Erythroblast (primary cell): ENCODE results near the gene FANCE.
A peak's percentile ranks its signal among the peaks of the same experiment; 100 is the strongest.

Experiments used
- DNase-seq, 2 experiments: peaks; one replicate each; lab custom pipeline; 2025; lab: John Stamatoyannopoulos, UW
- GATA1 ChIP-seq: IDR thresholded peaks from 2 replicates; pipeline ENCODE4 v1.6.1; 2011; ENCODE audit warnings: low read depth, mild to moderate bottlenecking, control low read depth, low read length, moderate library complexity
- POLR2A ChIP-seq: IDR thresholded peaks from 2 replicates; pipeline ENCODE4 v1.6.1; 2011; ENCODE audit warnings: mild to moderate bottlenecking, low read length

Gene FANCE, protein sequence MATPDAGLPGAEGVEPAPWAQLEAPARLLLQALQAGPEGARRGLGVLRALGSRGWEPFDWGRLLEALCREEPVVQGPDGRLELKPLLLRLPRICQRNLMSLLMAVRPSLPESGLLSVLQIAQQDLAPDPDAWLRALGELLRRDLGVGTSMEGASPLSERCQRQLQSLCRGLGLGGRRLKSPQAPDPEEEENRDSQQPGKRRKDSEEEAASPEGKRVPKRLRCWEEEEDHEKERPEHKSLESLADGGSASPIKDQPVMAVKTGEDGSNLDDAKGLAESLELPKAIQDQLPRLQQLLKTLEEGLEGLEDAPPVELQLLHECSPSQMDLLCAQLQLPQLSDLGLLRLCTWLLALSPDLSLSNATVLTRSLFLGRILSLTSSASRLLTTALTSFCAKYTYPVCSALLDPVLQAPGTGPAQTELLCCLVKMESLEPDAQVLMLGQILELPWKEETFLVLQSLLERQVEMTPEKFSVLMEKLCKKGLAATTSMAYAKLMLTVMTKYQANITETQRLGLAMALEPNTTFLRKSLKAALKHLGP

DNA sequence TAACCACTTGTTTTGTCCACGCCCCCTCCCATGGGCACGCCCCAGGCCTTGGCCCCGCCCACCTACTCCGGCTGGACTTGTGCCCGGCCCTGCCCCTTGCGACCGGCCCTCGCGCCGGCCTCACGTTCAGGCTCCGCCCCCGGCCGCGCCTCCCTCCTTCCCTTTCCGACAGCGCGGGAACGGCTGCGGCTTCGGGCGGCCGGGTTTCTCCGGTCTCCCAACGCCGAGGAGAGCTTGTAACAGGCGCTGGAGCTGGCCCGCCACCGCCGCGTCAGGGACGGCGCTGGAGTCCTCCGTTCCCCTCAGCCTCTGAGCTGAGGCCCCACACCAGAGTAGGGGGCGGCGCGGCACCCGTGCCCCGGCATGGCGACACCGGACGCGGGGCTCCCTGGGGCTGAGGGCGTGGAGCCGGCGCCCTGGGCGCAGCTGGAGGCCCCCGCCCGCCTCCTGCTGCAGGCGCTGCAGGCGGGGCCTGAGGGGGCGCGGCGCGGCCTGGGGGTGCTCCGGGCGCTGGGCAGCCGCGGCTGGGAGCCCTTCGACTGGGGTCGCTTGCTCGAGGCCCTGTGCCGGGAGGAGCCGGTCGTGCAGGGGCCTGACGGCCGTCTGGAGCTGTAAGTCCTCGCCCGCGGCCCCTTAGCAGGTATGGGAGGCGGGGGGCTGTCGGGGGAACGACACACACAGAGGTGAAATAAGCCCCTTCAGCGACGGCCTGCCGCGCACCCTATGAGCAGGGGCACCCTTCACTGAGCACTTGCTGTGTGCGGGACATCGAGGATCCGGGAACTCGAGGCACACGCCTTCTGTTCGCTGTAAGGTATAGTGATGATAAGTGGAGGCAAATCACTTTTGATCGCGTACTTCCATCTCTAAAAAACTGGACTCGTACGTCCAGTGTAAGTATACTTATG is at the start of gene FANCE:
FANCE (plus strand) TSS at position 156 of the 908 bp plus-strand sequence; CDS start at position 364, 208 bp downstream.
- TF ChIP-seq GATA1: no peak
- TF ChIP-seq POLR2A: peak; percentile 62
- peak; percentile 96 to 98 for DNase-seq

DNA sequence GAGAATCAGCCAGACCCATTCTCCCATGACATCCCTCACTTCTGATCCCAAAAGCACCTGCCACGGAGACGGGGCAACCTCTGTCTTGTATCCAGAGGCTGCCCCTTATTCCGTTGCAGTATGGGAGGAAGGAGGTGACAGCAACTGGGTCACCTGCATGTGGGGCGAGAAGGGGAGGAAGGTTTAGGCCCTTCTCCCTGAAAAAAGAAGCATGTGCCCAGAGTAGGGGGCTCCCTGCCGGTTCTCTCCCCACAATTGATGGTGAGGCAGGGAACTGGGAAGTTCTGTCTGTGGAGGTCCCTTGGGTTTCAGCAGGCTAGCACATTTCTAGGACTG is 49.3 kb upstream of the FANCE start:
- no peak for DNase-seq

DNA sequence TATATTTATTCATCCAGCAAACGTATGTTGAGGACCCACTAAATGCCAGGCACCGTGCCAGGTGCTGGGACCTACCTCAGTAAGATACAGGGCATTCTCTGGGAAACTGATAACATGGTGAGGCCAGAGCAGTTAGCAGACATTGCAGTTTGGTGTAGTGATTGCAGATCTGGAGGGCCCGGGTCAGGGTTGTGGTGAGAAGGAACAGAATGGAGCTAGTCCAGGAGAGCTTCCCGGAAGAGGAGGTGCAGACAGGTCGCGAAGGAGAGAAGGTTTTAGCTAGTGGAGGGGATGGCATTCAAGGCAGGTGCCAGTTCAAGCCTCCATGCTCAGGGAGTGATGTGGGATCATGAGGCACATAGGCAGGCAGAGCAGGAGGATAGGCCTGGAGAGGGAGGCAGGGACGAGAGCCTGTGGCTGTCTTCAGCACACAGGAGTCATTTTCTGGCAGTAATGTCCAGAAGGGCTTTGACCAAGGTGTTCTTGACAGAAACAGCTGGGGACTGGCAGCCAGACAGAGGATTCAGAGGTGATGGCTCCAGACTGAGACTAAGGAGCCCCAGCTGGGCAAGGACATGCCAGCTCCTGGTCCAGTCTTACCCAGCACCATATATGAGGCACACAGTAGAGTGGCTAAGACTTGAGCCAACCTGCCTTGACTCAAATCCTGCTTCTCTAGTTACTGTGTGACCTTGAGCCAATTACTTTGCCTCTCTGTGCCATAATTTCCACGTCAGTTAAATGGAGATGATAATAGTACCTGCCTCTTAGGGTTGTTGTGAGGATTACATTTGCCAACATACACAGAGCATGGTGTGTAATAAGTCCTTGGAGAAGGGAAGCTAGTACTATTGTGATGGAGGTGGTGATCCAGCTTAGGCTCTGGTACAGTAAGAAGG is 48.3 kb upstream of the FANCE start:
- DNase-seq: no peak
- TF ChIP-seq GATA1 (no peak), POLR2A (no peak)

More for the DNA sequence above, 49.3 kb upstream of the FANCE start:
- TF ChIP-seq POLR2A (no peak), GATA1 (no peak)

DNA sequence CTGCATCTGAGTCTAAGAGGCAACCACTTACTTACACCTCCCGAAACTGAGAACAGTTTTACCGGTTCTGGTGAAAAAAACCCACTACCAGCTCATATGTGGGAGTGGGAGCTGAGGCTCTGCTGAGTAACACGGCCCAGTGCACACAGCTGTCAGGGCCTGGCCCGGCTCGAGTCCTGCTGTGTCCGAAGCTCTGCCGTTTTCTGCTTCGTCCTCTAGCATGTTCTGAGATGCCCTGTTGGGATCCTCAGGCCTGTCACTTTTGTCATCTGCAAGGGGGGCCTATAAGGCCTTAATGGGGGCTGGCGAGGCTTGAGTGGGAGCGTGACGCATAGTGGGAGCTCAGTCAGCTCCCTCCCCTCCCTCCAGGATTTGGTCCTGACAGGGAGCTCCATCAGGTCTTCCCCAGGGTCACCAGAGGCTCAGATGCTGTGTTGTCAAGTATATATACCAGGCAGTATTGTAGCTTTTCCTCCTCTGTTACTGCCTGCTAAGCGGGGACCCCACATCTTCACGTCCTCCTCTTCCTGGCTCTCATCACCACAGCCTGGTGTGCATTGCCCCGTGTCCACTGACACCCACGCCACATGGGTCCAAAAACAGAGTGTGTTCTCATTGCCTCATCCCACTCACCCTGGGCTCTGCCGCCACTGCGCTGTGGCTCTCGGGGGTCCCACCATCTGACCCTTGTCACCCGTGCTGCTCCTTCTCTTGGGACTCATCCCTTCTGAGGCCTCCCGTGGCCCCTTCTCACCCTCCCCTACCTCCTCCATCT is 45.2 kb upstream of the FANCE start:
- DNase-seq: no peak
- no peak for TF ChIP-seq GATA1
- TF ChIP-seq POLR2A: no peak

DNA sequence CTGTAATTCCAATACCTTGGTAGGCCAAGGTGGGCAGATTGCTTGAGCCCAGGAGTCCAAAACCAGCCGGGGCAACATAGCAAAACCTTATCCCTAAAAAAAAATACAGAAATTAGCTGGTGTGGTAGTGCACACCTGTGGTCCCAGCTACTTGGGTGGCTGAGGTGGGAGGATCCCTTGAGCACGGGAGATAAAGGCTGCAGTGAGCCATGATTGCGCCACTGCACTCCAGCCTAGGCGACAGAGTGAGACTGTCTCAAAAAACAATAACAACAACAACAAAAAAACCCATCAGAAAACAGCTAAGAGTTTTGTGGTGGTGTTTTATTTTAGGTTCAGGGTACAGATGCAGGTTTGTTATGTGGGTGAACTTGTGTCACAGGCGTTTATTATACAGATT is 42.9 kb upstream of the FANCE start:
- TF ChIP-seq POLR2A (no peak), GATA1 (no peak)
- DNase-seq: no peak

DNA sequence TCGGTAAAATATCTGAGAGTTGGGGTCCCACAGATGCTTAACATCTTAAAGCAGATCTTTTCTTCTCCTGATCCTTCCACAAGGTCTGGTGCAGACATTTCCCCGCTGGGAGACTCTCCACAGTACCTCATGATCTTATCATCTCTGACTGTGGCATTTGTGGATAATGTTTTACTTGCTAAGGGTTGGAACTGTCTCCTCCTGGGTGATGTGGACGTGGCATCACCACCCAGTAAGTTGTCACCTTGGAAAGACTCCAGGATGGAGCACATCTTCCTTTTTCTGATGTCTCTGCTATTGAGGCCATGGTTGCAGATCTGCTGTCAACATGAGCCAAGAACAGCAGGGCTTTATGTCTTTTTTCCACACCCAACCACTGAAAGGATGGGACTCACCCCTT is 42.0 kb upstream of the FANCE start:
- TF ChIP-seq GATA1 (no peak), POLR2A (no peak)

DNA sequence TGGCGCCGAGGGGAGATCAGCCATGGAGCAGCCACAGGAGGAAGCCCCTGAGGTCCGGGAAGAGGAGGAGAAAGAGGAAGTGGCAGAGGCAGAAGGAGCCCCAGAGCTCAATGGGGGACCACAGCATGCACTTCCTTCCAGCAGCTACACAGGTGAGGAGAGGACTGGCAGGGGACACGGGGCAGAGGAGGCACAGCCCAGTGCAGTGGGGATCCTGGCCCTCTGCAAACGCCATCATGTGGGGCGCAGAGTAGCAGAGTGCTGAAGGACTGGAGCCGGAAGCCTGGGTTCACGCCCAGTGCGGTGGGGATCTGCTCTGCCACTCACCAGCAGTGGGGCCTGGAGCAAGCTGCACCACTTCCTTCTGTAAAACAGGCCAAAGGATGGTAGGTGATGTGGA is 41.1 kb upstream of the FANCE start:
- no peak for DNase-seq
- no peak for TF ChIP-seq POLR2A
- TF ChIP-seq GATA1: no peak

More for the DNA sequence above, 42.0 kb upstream of the FANCE start:
- DNase-seq: no peak

DNA sequence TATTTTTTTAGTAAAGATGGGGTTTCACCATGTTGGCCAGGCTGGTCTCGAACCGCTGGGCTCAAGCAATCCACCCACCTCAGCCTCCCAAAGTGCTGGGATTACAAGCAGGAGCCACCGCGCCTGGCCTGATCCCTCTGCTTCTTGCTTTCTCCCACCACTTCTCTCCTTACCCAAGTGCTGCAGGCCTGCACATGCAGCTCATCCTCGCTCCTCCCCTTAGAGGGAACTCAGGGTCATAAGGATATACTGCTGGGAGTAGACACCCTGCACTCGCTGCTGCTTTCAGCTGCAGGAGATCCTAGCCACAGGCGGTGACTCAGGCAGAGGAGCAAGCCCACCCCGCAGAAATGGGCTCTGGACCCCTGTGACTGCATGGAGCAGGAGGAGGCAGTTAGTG is 40.0 kb upstream of the FANCE start:
- no peak for TF ChIP-seq GATA1
- no peak for TF ChIP-seq POLR2A
- no peak for DNase-seq

DNA sequence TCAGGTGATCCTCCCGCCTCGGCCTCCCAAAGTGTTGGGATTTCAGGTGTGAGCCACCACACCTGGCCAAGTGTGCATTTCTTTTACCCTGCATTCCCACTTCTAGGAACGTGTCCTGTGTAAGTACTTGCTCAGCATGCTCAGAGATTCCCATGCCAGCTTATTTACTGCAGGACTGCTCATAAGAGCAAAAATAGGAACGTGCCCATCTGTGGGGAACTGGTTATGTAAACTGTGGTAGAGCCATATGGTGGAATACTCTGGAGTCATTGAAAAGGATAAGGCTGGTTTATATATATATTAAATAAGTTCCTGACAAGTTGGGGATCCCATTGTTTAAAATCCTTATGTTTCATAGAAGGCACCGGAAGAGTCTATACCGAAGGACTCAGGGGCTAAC is 38.2 kb upstream of the FANCE start:
- no peak for TF ChIP-seq GATA1
- TF ChIP-seq POLR2A: no peak
- DNase-seq: no peak

DNA sequence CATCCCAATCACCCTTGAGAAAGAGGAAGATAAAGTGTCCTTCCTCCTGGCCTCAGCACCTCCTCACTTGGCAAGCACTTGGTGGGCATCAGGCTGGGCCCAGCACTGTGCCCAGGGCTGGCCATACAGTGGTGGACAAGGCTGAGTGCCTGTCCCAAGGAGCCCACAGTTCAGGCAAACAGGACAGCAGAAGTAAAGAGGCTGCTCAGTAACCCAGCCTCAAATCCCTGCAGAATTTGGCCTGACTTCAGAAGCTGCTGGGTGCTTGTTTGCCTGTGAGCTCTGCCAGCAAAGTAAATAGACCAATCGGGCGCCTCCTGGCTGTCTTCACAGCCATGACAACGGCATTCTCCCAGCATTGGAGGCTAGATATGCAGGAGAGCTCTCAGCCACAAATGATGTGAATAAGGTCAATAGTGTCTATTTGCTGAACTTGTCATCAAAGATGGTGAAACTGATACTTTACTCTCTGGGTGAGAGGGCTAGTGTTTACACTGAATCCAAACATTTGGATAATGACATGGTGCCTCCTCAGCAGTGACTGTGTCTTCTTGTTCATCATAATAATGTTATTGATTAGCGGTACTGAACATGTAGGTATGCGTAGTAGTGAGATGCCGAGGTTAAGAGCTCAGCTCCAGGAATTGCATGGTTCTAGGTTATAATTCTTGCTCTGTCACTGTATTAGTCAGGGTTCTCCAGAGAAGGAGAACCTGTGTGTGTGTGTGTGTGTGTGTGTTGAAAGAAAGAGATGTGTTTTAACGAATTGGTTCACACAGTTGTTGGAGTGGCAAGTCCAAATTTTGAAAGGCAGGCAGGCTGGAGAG is 36.9 kb upstream of the FANCE start:
- TF ChIP-seq GATA1: no peak
- no peak for TF ChIP-seq POLR2A
- DNase-seq: peak; percentile 42 to 46

DNA sequence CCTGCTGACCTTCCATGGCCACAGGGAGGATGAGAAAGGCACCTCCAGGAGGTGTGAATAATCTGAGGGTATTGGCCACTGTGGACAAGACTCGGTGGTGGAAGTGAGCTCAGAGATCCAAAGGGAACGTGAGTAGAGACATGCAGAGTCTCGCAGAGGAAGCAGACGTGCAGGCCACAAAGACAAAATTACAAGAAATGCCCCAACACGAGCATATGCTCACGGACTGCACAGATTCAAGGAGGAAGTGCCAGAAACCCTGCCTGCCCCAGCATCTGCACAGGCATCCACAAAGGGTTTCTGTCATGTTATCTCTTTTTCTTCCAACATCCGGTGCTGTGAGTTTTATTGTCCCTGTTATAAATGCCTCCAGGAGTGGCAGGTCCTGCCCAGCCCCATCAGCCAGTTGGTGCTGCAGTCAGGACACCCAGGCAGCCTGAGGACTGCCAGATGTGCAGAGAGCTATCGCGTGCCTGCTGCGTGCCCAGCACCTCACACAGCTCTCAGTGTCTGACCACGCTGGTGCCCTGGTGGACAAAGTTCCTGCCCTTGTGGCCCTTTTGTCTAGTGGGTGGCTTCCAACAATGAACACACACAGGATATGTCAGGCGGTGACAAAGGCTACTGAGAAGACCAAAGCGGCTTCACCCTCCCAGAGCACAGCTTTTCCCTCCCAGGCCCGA is 34.0 kb upstream of the FANCE start:
- TF ChIP-seq GATA1 (no peak), POLR2A (no peak)
- DNase-seq: no peak
